Stimulated activated effector memory CD8-positive, alpha-beta T cell treated with anti-CD3 and anti-CD28 coated beads, Interleukin-12 subunit alpha, Interleukin-12 subunit beta, amount 100 ng/mL, for 72 hours (primary cell): ENCODE results near the gene KIF3A.
"Not testable (repeated sequence)": the region's sequence is repeated elsewhere in the genome, so short reads cannot be mapped to it uniquely, and the experiment has no call there.

ENCODE experiments used
- ATAC-seq: fragments of 150-1000 bp; cut with Tn5 transposase; 2 replicates; pipeline ENCODE4 v1.10.0; 2021
- DNase-seq, 2 donors: peaks; one replicate each; pipeline ENCODE4 v3.0.0; 2021 to 2022; ENCODE audit warnings: low spot score in 2 of 2
- H3K27ac Mint-ChIP-seq: one replicate; pipeline ENCODE4 v1.8.0; 2022; ENCODE audit warnings: mild to moderate bottlenecking, mixed read lengths
- H3K36me3 Mint-ChIP-seq: one replicate; pipeline ENCODE4 v1.8.0; 2022; ENCODE audit warnings: mild to moderate bottlenecking, mixed read lengths
- H3K4me1 Mint-ChIP-seq: one replicate; pipeline ENCODE4 v1.8.0; 2022; ENCODE audit warnings: mixed read lengths
- H3K4me3 Mint-ChIP-seq: one replicate; pipeline ENCODE4 v1.8.0; 2022; ENCODE audit warnings: mild to moderate bottlenecking, mixed read lengths
- H3K9me3 Mint-ChIP-seq: one replicate; pipeline ENCODE4 v1.8.0; 2022; ENCODE audit warnings: mixed read lengths

Gene KIF3A

GRCh38 chr5:132733499-132734148 lies 3.7 kb downstream of the KIF3A start:
- peaks cover 72% of the 10 kb centered on the region for H3K36me3 Mint-ChIP-seq
- no peak overlapping the region for H3K27ac Mint-ChIP-seq
- H3K4me3 Mint-ChIP-seq = no peak overlapping the region
- ATAC-seq = no peak
- no peaks in the 10 kb centered on the region for H3K9me3 Mint-ChIP-seq
- DNase-seq = no peak
- H3K4me1 Mint-ChIP-seq = peaks cover 33% of the 10 kb centered on the region

GRCh38 chr5:132729896-132730295 lies 7.5 kb downstream of the KIF3A start:
- Mint-ChIP-seq H3K9me3 (no peaks in the 10 kb centered on the region), H3K4me3 (no peak overlapping the region), H3K27ac (no peak overlapping the region), H3K4me1 (peaks cover 12% of the 10 kb centered on the region), H3K36me3 (peaks cover 81% of the 10 kb centered on the region)
- DNase-seq (no peak), ATAC-seq (no peak)

- no peak overlapping the region for H3K27ac Mint-ChIP-seq
- H3K9me3 Mint-ChIP-seq = no peaks in the 10 kb centered on the region
- H3K4me3 Mint-ChIP-seq = no peak overlapping the region
- ATAC-seq (no peak), DNase-seq (no peak)
- H3K4me1 Mint-ChIP-seq = peaks cover 12% of the 10 kb centered on the region
- H3K36me3 Mint-ChIP-seq = peaks cover 64% of the 10 kb centered on the region
These were observed 11.6 kb downstream of the KIF3A start for GRCh38 chr5:132725745-132726144.

- H3K4me3 Mint-ChIP-seq = no peak overlapping the region
- no peak for ATAC-seq
- H3K36me3 Mint-ChIP-seq = peaks cover 74% of the 10 kb centered on the region
- DNase-seq = no peak
- H3K27ac Mint-ChIP-seq = peak overlapping the region; percentile 58
- H3K4me1 Mint-ChIP-seq = peaks cover 14% of the 10 kb centered on the region
- no peaks in the 10 kb centered on the region for H3K9me3 Mint-ChIP-seq
These were observed 18.6 kb downstream of the KIF3A start for GRCh38 chr5:132718544-132719312.

- H3K36me3 Mint-ChIP-seq = peaks cover 76% of the 10 kb centered on the region
- peaks cover 14% of the 10 kb centered on the region for H3K4me1 Mint-ChIP-seq
- no peak overlapping the region for H3K27ac Mint-ChIP-seq
- peak; percentile 93 for ATAC-seq
- no peaks in the 10 kb centered on the region for H3K9me3 Mint-ChIP-seq
- H3K4me3 Mint-ChIP-seq = peak overlapping the region; percentile 24
- DNase-seq = no peak
These were observed 22.7 kb downstream of the KIF3A start for GRCh38 chr5:132714456-132715307.

- Mint-ChIP-seq H3K9me3 (no peaks in the 10 kb centered on the region), H3K36me3 (peaks cover 69% of the 10 kb centered on the region), H3K4me1 (peaks cover 5% of the 10 kb centered on the region), H3K4me3 (no peak overlapping the region), H3K27ac (no peak overlapping the region)
- ATAC-seq (no peak), DNase-seq (no peak)
These were observed 28.7 kb downstream of the KIF3A start for GRCh38 chr5:132708645-132709044.

GRCh38 chr5:132704875-132705274 lies 32.5 kb downstream of the KIF3A start:
- Mint-ChIP-seq H3K4me1 (peaks cover 5% of the 10 kb centered on the region), H3K27ac (no peak overlapping the region), H3K36me3 (peaks cover 79% of the 10 kb centered on the region), H3K4me3 (no peak overlapping the region), H3K9me3 (no peaks in the 10 kb centered on the region)
- ATAC-seq (no peak), DNase-seq (no peak)

GRCh38 chr5:132695956-132696355 lies 41.4 kb downstream of the KIF3A start:
- H3K4me3 Mint-ChIP-seq = no peak overlapping the region
- peaks cover 6% of the 10 kb centered on the region for H3K4me1 Mint-ChIP-seq

GRCh38 chr5:132692632-132692967 lies 44.7 kb downstream of the KIF3A start:
- Mint-ChIP-seq H3K4me3 (no peak overlapping the region), H3K27ac (no peak overlapping the region), H3K9me3 (no peaks in the 10 kb centered on the region), H3K4me1 (peaks cover 21% of the 10 kb centered on the region), H3K36me3 (peaks cover 28% of the 10 kb centered on the region)
- ATAC-seq (no peak), DNase-seq (no peak)

More at GRCh38 chr5:132695956-132696355, 41.4 kb downstream of the KIF3A start:
- Mint-ChIP-seq H3K9me3 (no peaks in the 10 kb centered on the region), H3K27ac (no peak overlapping the region), H3K36me3 (peaks cover 62% of the 10 kb centered on the region)
- DNase-seq (no peak), ATAC-seq (no peak)

- Mint-ChIP-seq H3K4me1 (peaks cover 21% of the 10 kb centered on the region), H3K36me3 (peaks cover 22% of the 10 kb centered on the region)
- not testable (repeated sequence) for DNase-seq, H3K4me3 Mint-ChIP-seq, ATAC-seq, H3K9me3 Mint-ChIP-seq, H3K27ac Mint-ChIP-seq
These were observed 45.4 kb downstream of the KIF3A start for GRCh38 chr5:132691755-132692631.

GRCh38 chr5:132690156-132690555 lies 47.2 kb downstream of the KIF3A start:
- Mint-ChIP-seq H3K27ac (no peak overlapping the region), H3K4me1 (peaks cover 24% of the 10 kb centered on the region), H3K9me3 (no peaks in the 10 kb centered on the region), H3K4me3 (no peak overlapping the region), H3K36me3 (peaks cover 18% of the 10 kb centered on the region)
- no peak for ATAC-seq
- no peak for DNase-seq

- Mint-ChIP-seq H3K9me3 (no peaks in the 10 kb centered on the region), H3K4me1 (peaks cover 29% of the 10 kb centered on the region), H3K27ac (no peak overlapping the region), H3K36me3 (peaks cover 18% of the 10 kb centered on the region), H3K4me3 (no peak overlapping the region)
- ATAC-seq (no peak), DNase-seq (no peak)
These were observed 47.8 kb downstream of the KIF3A start for GRCh38 chr5:132689513-132689912.

GRCh38 chr5:132688536-132689339 lies 48.6 kb downstream of the KIF3A start:
- DNase-seq = no peak
- peaks cover 29% of the 10 kb centered on the region for H3K4me1 Mint-ChIP-seq
- H3K4me3 Mint-ChIP-seq = no peak overlapping the region
- peaks cover 18% of the 10 kb centered on the region for H3K36me3 Mint-ChIP-seq
- peak overlapping the region; percentile 43 for H3K27ac Mint-ChIP-seq
- H3K9me3 Mint-ChIP-seq = no peaks in the 10 kb centered on the region
- peak; percentile 69 for ATAC-seq

GRCh38 chr5:132687995-132688394 lies 49.4 kb downstream of the KIF3A start:
- H3K27ac Mint-ChIP-seq = peak overlapping the region; percentile 6
- ATAC-seq (peak; percentile 91), DNase-seq (no peak)
- H3K9me3 Mint-ChIP-seq = no peaks in the 10 kb centered on the region
- peaks cover 13% of the 10 kb centered on the region for H3K36me3 Mint-ChIP-seq
- no peak overlapping the region for H3K4me3 Mint-ChIP-seq
- peaks cover 29% of the 10 kb centered on the region for H3K4me1 Mint-ChIP-seq
